Measurements from ENCODE around the gene CCNH. TPM values are rescaled to one million over a fixed set of nuclear protein-coding genes. Genes with fewer than 3 reads are reported as not detected.

CCNH gene
- 63.4 and 69.1 TPM in 2 replicates for total RNA-seq (2014; rRNA removed; shearing (Covaris generic); ENCODE audit: low replicate concordance)

GRCh38 chr5:87412630-87413342 is at the start of gene CCNH:
CCNH (minus strand) TSS chr5:87412930; CDS start chr5:87412794, 136 bp downstream.
- Histone ChIP-seq H3K27me3 (no peaks in the 10 kb centered on the region), H3K9me3 (no peaks in the 10 kb centered on the region)
- peak; percentile 99 for DNase-seq

DNA sequence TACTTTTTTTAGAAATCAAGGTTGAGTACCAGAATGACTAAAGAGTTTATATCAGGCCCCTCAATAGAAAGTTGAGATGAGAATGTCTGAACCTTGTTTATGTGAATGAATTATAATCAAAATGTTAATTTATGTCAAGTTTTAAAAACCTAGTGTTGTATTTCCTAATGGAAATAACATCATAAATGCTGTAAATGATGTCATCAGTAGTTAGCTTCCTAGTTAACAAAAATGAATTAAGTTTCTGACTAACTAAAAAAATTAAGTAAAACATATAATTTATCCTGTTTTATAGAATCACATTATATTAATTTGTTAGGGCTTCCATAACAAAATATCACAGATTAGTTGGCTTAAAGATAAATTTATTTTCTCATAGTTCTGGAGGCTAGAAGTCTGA is 45.0 kb upstream of the CCNH start:
- H3K36me3 ChIP-seq, result no peaks in the 10 kb centered on the region
- H3K27me3 ChIP-seq, result peaks cover 6% of the 10 kb centered on the region; the same call in 1 of the 2 replicates
- no peak overlapping the region for H3K4me3 ChIP-seq
- no peaks in the 10 kb centered on the region for H3K9me3 ChIP-seq
- DNase-seq, result no peak

More at GRCh38 chr5:87412630-87413342, at the start of gene CCNH:
- Histone ChIP-seq H3K4me3 (peak within 1 kb of the TSS; percentile 78), H3K36me3 (peaks cover 33% of the 10 kb centered on the region)

GRCh38 chr5:87453801-87454200 is 41.1 kb upstream of the CCNH start:
- H3K27me3 ChIP-seq, result peaks cover 2% of the 10 kb centered on the region; the same call in 1 of the 2 replicates
- H3K4me3 ChIP-seq, result no peak overlapping the region
- H3K9me3 ChIP-seq, result no peaks in the 10 kb centered on the region
- no peaks in the 10 kb centered on the region for H3K36me3 ChIP-seq
- no peak for DNase-seq

- DNase-seq, result no peak
- Histone ChIP-seq H3K36me3 (no peaks in the 10 kb centered on the region), H3K27me3 (peaks cover 4% of the 10 kb centered on the region; the same call in 1 of the 2 replicates), H3K9me3 (no peaks in the 10 kb centered on the region), H3K4me3 (no peak overlapping the region)
Observed at GRCh38 chr5:87452837-87453236, 40.1 kb upstream of the CCNH start.

DNA sequence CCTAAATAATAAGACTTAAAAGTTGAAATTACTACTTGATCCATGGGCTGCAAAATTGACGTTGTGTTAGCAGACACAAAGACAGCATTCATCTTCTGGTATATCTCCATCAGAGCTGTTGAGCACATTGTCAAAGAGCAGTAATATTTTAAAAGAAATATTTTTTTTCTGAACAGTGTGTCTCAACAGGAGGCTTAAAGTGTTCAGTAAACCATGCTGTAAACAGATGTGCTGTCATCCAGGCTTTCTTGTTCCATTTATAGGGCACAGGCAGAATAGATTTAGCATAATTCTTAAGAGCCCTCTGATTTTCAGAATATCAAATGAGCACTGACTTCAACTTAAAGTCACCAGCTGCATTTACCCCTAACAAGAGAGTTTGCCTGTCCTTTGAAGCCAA is 29.7 kb upstream of the CCNH start:
- H3K9me3 ChIP-seq, result no peaks in the 10 kb centered on the region
- H3K4me3 ChIP-seq, result no peak overlapping the region
- H3K36me3 ChIP-seq, result no peaks in the 10 kb centered on the region
- H3K27me3 ChIP-seq, result peaks cover 2% of the 10 kb centered on the region; the same call in 1 of the 2 replicates
- DNase-seq, result no peak

DNA sequence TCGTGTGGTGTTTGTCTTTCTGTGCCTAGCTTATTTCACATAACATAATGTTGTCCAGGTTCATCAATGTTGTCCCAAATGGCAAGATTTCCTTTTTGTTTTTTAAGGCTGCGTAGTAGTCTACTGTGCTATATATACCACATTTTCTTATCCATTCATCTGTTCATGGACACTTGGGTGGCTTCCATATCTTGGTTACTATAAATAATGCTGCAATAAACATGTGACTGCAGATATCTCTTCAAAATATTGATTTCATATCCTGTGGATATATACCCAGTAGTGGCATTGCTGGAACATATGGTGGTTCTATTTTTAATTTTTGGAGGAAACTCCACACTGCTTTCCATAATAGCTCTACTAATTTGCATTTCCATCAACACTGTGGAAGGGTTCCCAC is 25.5 kb upstream of the CCNH start:
- DNase-seq, result no peak
- peaks cover 2% of the 10 kb centered on the region; the same call in 1 of the 2 replicates for H3K27me3 ChIP-seq
- no peaks in the 10 kb centered on the region for H3K9me3 ChIP-seq
- H3K36me3 ChIP-seq, result no peaks in the 10 kb centered on the region
- H3K4me3 ChIP-seq, result no peak overlapping the region

GRCh38 chr5:87437724-87438123 is 25.0 kb upstream of the CCNH start:
- Histone ChIP-seq H3K27me3 (peaks cover 2% of the 10 kb centered on the region; the same call in 1 of the 2 replicates), H3K9me3 (no peaks in the 10 kb centered on the region), H3K36me3 (no peaks in the 10 kb centered on the region), H3K4me3 (no peak overlapping the region)
- no peak for DNase-seq

GRCh38 chr5:87435144-87435694 is 22.5 kb upstream of the CCNH start:
- H3K27me3 ChIP-seq, result 0 out of 2 replicates have a peak, but pooled peaks cover 3% of the 10 kb centered on the region
- H3K36me3 ChIP-seq, result no peaks in the 10 kb centered on the region
- H3K9me3 ChIP-seq, result no peaks in the 10 kb centered on the region
- no peak for DNase-seq
- H3K4me3 ChIP-seq, result no peak overlapping the region

- Histone ChIP-seq H3K27me3 (0 out of 2 replicates have a peak, but pooled peaks cover 3% of the 10 kb centered on the region), H3K4me3 (no peak overlapping the region), H3K9me3 (no peaks in the 10 kb centered on the region), H3K36me3 (no peaks in the 10 kb centered on the region)
- no peak for DNase-seq
Observed at GRCh38 chr5:87434461-87434860, 21.7 kb upstream of the CCNH start.

GRCh38 chr5:87433945-87434344 is 21.2 kb upstream of the CCNH start:
- H3K9me3 ChIP-seq, result no peaks in the 10 kb centered on the region
- no peak for DNase-seq
- 0 out of 2 replicates have a peak, but pooled peaks cover 3% of the 10 kb centered on the region for H3K27me3 ChIP-seq
- no peak overlapping the region for H3K4me3 ChIP-seq
- no peaks in the 10 kb centered on the region for H3K36me3 ChIP-seq

DNA sequence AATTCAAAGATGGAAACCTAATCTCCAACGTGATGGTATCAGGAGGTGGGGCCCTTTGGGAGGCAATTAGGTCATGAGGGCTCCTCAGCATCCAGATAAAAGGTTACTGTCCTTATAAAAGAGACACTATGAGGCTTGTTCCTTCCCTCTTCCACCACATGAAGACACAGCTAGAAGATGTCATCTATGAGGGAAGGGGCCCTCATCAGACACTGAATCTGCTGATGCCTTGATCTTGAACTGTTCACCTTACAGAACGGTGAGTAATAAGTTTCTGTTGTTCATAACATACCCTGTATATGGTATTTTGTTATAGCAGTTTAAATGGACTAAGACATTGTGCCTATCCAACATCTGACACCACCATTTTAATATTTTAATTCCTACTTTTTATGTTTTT is 19.7 kb upstream of the CCNH start:
- Histone ChIP-seq H3K9me3 (no peaks in the 10 kb centered on the region), H3K27me3 (peaks cover 6% of the 10 kb centered on the region; the same call in 1 of the 2 replicates), H3K36me3 (no peaks in the 10 kb centered on the region), H3K4me3 (no peak overlapping the region)
- no peak for DNase-seq

- H3K9me3 ChIP-seq, result no peaks in the 10 kb centered on the region
- H3K27me3 ChIP-seq, result peaks cover 6% of the 10 kb centered on the region; the same call in 1 of the 2 replicates
- no peaks in the 10 kb centered on the region for H3K36me3 ChIP-seq
- no peak overlapping the region for H3K4me3 ChIP-seq
- no peak for DNase-seq
Observed at GRCh38 chr5:87430863-87431457, 18.2 kb upstream of the CCNH start.

DNA sequence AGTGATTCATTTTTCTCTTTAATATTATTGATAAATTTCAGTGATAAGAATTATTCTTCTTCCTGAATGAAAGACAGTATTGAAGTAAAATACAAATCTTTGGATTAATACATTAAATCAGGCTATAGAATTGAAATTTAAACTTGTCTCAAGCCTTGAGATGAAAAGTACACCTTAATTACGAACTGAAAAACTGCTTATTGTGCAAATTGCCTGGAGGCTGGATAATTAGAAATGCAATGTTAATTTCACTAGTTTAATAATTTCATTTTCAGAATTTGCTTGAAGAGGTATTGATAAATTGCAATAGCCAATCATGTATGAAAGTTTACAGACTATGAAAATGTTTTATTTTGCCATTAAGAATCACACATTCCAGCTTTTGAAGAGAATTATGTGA is 11.0 kb upstream of the CCNH start:
- no peak for DNase-seq
- Histone ChIP-seq H3K36me3 (no peaks in the 10 kb centered on the region), H3K27me3 (peaks cover 3% of the 10 kb centered on the region; the same call in 1 of the 2 replicates), H3K4me3 (no peak overlapping the region), H3K9me3 (no peaks in the 10 kb centered on the region)

DNA sequence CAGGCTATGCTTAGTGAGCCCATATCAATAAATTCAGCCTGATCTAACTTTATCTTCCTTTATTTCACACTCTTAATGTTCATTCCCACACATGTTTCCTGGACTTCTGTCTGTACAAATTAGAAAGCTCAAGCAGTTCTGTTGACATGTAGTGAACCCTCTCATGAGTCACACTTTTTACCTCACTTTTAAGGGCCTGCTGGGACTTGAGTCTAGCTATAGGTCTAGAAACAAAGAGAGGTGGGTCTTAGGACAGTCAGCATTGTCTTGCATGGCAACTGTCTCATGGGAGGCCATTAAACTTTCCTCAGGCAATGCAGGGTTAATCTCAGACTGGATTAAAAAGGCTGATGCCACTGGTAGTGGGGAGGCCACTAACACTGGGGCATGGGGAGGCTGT is 8.6 kb upstream of the CCNH start:
- no peak for DNase-seq
- no peaks in the 10 kb centered on the region for H3K9me3 ChIP-seq
- no peaks in the 10 kb centered on the region for H3K27me3 ChIP-seq
- H3K4me3 ChIP-seq, result no peak overlapping the region
- H3K36me3 ChIP-seq, result no peaks in the 10 kb centered on the region

GRCh38 chr5:87418506-87418905 is 5.8 kb upstream of the CCNH start:
- H3K4me3 ChIP-seq, result no peak overlapping the region
- H3K9me3 ChIP-seq, result no peaks in the 10 kb centered on the region
- H3K27me3 ChIP-seq, result no peaks in the 10 kb centered on the region
- no peaks in the 10 kb centered on the region for H3K36me3 ChIP-seq
- no peak for DNase-seq

DNA sequence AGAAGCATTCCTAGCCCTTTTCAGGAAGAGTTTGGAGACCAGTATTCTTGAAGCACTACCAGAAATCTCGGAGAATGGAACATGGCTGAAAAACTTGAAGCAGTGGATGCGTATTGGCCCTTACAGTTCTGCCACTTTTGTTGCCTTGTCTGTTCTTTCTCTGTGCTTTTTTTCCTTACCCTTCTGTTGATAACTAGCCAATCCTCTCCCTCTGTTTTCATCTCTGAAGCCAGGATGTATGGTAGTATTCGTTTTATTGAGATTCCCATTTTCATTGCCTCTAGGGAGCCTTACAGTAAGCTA is 564 bp upstream of the CCNH start:
- no peaks in the 10 kb centered on the region for H3K9me3 ChIP-seq
- no peak for DNase-seq

DNA sequence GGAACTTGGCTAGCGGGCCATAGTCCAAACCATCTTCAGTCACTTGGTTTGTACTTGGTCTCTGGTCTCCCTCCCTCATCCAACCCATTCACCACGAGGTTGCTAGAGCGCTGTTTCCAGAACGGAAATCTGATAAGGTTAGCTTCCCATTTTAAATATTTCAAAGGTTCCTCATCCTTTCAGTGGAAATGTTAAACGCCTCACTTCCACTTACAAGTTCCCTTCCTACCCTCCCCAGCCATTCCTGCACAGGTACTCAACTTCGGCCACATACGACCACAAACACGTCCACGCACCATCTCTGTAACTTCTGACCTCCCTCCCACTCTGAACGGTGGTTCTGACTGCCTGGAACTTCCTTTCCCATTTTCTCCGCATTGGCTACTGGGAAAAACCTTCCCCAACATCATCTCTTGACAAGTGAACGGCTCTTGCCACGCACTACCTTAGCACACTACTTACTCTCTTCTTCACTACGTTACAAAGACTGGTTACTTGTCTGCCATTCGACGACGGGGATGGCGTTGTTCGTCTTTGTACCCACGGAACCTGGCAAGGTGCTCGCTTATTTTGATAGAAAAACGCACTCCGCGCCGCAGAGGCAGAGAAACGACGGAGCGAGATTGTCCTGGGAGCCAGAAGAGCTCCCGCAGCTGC is 629 bp downstream of the CCNH start:
- Histone ChIP-seq H3K9me3 (no peaks in the 10 kb centered on the region), H3K27me3 (no peaks in the 10 kb centered on the region), H3K4me3 (peak overlapping the region; percentile 78), H3K36me3 (peaks cover 40% of the 10 kb centered on the region)
- DNase-seq, result peak; percentile 37

More for the DNA sequence above, 564 bp upstream of the CCNH start:
- Histone ChIP-seq H3K36me3 (peaks cover 28% of the 10 kb centered on the region), H3K27me3 (no peaks in the 10 kb centered on the region), H3K4me3 (peak overlapping the region; percentile 78)

Data from MG63 (cell line).